ENCODE data around the gene KAZN. TPM values are rescaled to one million over a fixed set of nuclear protein-coding genes. Genes with fewer than 3 reads are reported as not detected.

KAZN gene
- total and polyA plus RNA-seq, 2 donors (not counting 1 experiment from before 2014, with no cell fraction given) = 3.4 to 5.0 TPM

DNA sequence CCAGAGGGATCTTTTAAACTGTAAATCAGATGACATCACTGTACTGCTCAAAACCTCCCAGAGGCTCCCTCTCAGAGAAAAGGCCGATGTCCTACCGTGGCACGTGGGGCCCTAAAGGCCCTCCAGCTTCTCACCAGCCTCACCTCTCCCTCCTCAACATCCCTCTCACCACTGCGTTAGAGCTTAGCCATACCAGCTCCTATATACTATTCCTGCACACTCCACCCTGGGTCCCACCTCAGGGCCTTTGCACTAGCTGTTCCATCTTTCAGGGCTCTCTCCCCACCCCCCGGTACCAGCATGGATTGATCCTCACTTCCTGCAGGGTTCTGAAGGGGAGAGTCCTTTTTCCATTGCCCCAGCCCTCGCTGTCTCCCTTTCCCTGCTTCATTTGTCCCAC is 111.8 kb downstream of the KAZN start:
- H3K27me3 ChIP-seq (ENCODE audit: control insufficient read depth, insufficient read depth, low read length) = no peaks in the 10 kb centered on the region
- H3K4me1 ChIP-seq (ENCODE audit: control insufficient read depth, extremely low read depth, insufficient read depth, low read length) = no peaks in the 10 kb centered on the region
- no peaks in the 10 kb centered on the region for H3K79me2 ChIP-seq (ENCODE audit: control insufficient read depth, insufficient read depth, low read length)
- H3K36me3 ChIP-seq (ENCODE audit: control insufficient read depth, insufficient read depth, low read length) = no peaks in the 10 kb centered on the region
- no peak overlapping the region for H3K9ac ChIP-seq (ENCODE audit: insufficient read depth, low read length)
- no peak overlapping the region for H3K4me2 ChIP-seq (ENCODE audit: extremely low read depth, insufficient read depth, low read length)
- no peak for DNase-seq (ENCODE audit: low read depth in 2 of 2)
- H3K9me3 ChIP-seq (ENCODE audit: control insufficient read depth, insufficient read depth, low read depth, low read length) = no peaks in the 10 kb centered on the region
- TF ChIP-seq, protein P1, sequence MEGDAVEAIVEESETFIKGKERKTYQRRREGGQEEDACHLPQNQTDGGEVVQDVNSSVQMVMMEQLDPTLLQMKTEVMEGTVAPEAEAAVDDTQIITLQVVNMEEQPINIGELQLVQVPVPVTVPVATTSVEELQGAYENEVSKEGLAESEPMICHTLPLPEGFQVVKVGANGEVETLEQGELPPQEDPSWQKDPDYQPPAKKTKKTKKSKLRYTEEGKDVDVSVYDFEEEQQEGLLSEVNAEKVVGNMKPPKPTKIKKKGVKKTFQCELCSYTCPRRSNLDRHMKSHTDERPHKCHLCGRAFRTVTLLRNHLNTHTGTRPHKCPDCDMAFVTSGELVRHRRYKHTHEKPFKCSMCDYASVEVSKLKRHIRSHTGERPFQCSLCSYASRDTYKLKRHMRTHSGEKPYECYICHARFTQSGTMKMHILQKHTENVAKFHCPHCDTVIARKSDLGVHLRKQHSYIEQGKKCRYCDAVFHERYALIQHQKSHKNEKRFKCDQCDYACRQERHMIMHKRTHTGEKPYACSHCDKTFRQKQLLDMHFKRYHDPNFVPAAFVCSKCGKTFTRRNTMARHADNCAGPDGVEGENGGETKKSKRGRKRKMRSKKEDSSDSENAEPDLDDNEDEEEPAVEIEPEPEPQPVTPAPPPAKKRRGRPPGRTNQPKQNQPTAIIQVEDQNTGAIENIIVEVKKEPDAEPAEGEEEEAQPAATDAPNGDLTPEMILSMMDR (conservative IDR thresholded peaks at IDR 0.05 in 1 of 2, IDR thresholded peaks at IDR 0.05 in 1 of 2; ENCODE audit: low read depth in 1 of 2, low read length in 2 of 2) = no peak
- TF ChIP-seq EZH2 (IDR thresholded peaks at IDR 0.05; ENCODE audit: low read length, missing control alignments) = no peak
- no peak overlapping the region for H3K4me3 ChIP-seq (replicated peaks in 1 of 4; ENCODE audit: control extremely low read depth in 1 of 4, insufficient read depth in 1 of 4, low read depth in 3 of 4, low read length in 4 of 4)
- no peak overlapping the region for H2AFZ ChIP-seq (ENCODE audit: low read length)
- H4K20me1 ChIP-seq (ENCODE audit: control insufficient read depth, extremely low read depth, insufficient read depth, low read length) = no peaks in the 10 kb centered on the region
- no peak overlapping the region for H3K27ac ChIP-seq (ENCODE audit: insufficient read depth, low read length)

DNA sequence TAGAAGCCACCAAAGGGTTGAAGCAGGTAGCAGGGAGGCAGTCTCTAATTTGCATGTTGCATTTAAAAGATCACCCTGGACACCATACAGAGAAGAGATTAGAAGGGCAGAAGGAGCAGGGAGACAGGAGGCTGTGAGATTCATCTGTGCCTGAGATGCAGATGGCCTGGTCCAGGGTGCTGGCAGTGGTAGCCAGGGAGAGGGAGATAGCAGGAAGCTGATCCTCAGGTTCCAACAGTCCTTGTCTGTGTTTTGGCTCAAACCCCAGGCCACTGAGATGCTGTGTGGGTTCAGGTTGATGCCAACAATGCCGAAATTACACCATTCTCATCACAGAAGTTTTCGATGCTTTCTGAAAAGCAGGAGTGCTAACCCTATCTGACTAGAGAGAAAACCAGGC is 113.7 kb downstream of the KAZN start:
- Histone ChIP-seq H4K20me1 (ENCODE audit: control insufficient read depth, extremely low read depth, insufficient read depth, low read length) (no peaks in the 10 kb centered on the region), H3K4me3 (replicated peaks in 1 of 4; ENCODE audit: control extremely low read depth in 1 of 4, insufficient read depth in 1 of 4, low read depth in 3 of 4, low read length in 4 of 4) (no peak overlapping the region), H3K79me2 (ENCODE audit: control insufficient read depth, insufficient read depth, low read length) (no peaks in the 10 kb centered on the region), H3K27ac (ENCODE audit: insufficient read depth, low read length) (no peak overlapping the region), H2AFZ (ENCODE audit: low read length) (no peak overlapping the region), H3K4me2 (ENCODE audit: extremely low read depth, insufficient read depth, low read length) (no peak overlapping the region), H3K4me1 (ENCODE audit: control insufficient read depth, extremely low read depth, insufficient read depth, low read length) (no peaks in the 10 kb centered on the region), H3K27me3 (ENCODE audit: control insufficient read depth, insufficient read depth, low read length) (no peaks in the 10 kb centered on the region), H3K9me3 (ENCODE audit: control insufficient read depth, insufficient read depth, low read depth, low read length) (no peaks in the 10 kb centered on the region), H3K9ac (ENCODE audit: insufficient read depth, low read length) (no peak overlapping the region), H3K36me3 (ENCODE audit: control insufficient read depth, insufficient read depth, low read length) (no peaks in the 10 kb centered on the region)
- DNase-seq (ENCODE audit: low read depth in 2 of 2) = no peak
- TF ChIP-seq, protein P1 (conservative IDR thresholded peaks at IDR 0.05 in 1 of 2, IDR thresholded peaks at IDR 0.05 in 1 of 2; ENCODE audit: low read depth in 1 of 2, low read length in 2 of 2) = no peak
- TF ChIP-seq EZH2 (IDR thresholded peaks at IDR 0.05; ENCODE audit: low read length, missing control alignments) = no peak

DNA sequence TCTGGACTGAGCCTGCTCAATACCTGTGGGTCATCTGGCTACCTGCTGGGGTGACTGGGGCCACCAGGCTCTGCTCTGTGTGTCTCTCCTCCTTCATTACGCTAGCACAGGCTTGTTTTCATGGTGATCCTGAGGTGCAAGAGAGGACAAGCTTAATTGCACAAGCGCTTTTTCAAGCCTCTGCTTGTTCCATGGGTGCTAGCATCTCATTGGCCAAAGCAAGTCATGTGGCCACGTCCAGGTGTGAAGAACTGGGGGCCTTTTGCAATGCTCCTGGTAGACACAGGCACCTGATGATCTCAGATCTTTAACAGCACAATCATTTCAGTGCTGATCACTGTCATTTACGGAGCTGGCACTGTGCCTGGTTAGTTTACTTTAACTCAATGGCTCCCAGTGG is 114.6 kb downstream of the KAZN start:
- TF ChIP-seq, protein P1 (conservative IDR thresholded peaks at IDR 0.05 in 1 of 2, IDR thresholded peaks at IDR 0.05 in 1 of 2; ENCODE audit: low read depth in 1 of 2, low read length in 2 of 2) = no peak
- TF ChIP-seq EZH2 (IDR thresholded peaks at IDR 0.05; ENCODE audit: low read length, missing control alignments) = no peak
- Histone ChIP-seq H3K27ac (ENCODE audit: insufficient read depth, low read length) (no peak overlapping the region), H3K4me3 (replicated peaks in 1 of 4; ENCODE audit: control extremely low read depth in 1 of 4, insufficient read depth in 1 of 4, low read depth in 3 of 4, low read length in 4 of 4) (no peak overlapping the region), H3K36me3 (ENCODE audit: control insufficient read depth, insufficient read depth, low read length) (no peaks in the 10 kb centered on the region), H3K9ac (ENCODE audit: insufficient read depth, low read length) (no peak overlapping the region), H3K79me2 (ENCODE audit: control insufficient read depth, insufficient read depth, low read length) (no peaks in the 10 kb centered on the region), H3K9me3 (ENCODE audit: control insufficient read depth, insufficient read depth, low read depth, low read length) (no peaks in the 10 kb centered on the region), H3K4me1 (ENCODE audit: control insufficient read depth, extremely low read depth, insufficient read depth, low read length) (no peaks in the 10 kb centered on the region), H2AFZ (ENCODE audit: low read length) (no peak overlapping the region), H3K27me3 (ENCODE audit: control insufficient read depth, insufficient read depth, low read length) (no peaks in the 10 kb centered on the region), H4K20me1 (ENCODE audit: control insufficient read depth, extremely low read depth, insufficient read depth, low read length) (no peaks in the 10 kb centered on the region), H3K4me2 (ENCODE audit: extremely low read depth, insufficient read depth, low read length) (no peak overlapping the region)
- DNase-seq (ENCODE audit: low read depth in 2 of 2) = no peak

Measured in fibroblast of lung (primary cell).